ENCODE results near the gene CAMK2A. TPM values are rescaled to one million over a fixed set of nuclear protein-coding genes. Genes with fewer than 3 reads are reported as not detected.
A peak's percentile ranks its signal among the peaks of the same experiment; 100 is the strongest.

Gene CAMK2A
- total and polyA plus RNA-seq, 4 donors = 0.31 to 2.7 (median 1.0) TPM

- DNase-seq (no peak), ATAC-seq (ENCODE audit: insufficient read depth, low FRiP score) (no peak)
- H3K27me3 ChIP-seq (ENCODE audit: control insufficient read depth in 3 of 3, insufficient read depth in 3 of 3, low read length in 2 of 3) = no peaks in the 10 kb centered on the region
- no peak overlapping the region for H3K9ac ChIP-seq (ENCODE audit: insufficient read depth in 1 of 2, low read length in 2 of 2)
- H3K27ac ChIP-seq (ENCODE audit: low read depth in 1 of 2, low read length in 1 of 2) = no peak overlapping the region
- H3K4me3 ChIP-seq = no peak overlapping the region
- peaks cover 0 to 44% (median 16%) of the 10 kb centered on the region in 5 donors for H3K4me1 ChIP-seq (ENCODE audit: control insufficient read depth in 5 of 5, insufficient read depth in 5 of 5, low read length in 5 of 5)
- TF ChIP-seq CTCF (IDR thresholded peaks at IDR 0.05; ENCODE audit: control extremely low read depth, extremely low read depth) = no peak
- no peaks in the 10 kb centered on the region for H3K36me3 ChIP-seq (ENCODE audit: control insufficient read depth in 4 of 4, insufficient read depth in 4 of 4, low read length in 4 of 4)
- peaks cover 0 to 4% (median 0%) of the 10 kb centered on the region in 4 donors for H3K9me3 ChIP-seq (ENCODE audit: control insufficient read depth in 4 of 4, insufficient read depth in 3 of 4, low read length in 3 of 4)
- WGBS, 2 donors = 84 to 91% methylated on average over 1 of the region's 1 CpG
These were observed 20.3 kb upstream of the CAMK2A start for GRCh38 chr5:150309886-150310239.

DNA sequence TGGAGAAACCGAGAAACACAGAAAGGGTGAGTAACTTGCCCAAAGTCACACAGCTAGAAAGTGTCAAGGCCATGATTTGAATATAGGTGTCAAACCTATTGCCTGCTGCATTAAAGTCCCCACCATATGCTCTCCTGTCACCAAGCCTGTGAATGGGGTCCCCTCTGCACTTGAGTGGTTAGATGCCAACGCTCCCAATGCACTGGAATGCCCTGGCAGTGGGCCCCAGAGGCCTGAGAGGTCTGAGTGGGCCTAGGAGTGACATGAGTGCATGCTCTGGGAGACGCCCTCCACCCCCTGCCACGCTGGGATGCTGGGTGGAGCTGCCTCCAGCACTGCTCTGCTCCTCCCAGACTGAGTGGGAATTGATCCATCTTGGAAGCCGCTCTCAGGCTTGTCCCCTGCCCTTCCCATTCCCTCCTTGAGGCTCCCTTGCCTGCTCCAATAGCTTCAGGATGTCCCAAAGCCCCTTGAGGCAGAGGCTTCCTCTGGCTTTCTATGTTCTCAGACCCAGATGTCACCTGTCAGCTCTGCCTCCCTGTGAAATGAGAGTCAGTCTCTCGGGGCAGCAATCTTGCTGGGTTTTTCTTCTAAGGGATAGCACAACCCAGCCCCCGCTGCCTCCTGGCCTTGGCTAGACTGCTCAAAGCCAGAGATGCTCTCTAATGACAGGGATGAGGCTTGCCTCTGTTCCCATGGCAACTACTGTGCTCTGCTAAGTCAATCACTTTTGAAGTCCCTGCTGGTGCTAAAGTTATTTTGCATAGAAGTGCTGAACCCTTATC lies 19.7 kb upstream of the CAMK2A start:
- Histone ChIP-seq H3K36me3 (ENCODE audit: control insufficient read depth in 4 of 4, insufficient read depth in 4 of 4, low read length in 4 of 4) (no peaks in the 10 kb centered on the region), H3K4me3 (no peak overlapping the region), H3K27ac (ENCODE audit: low read depth in 1 of 2, low read length in 1 of 2) (no peak overlapping the region), H3K4me1 (ENCODE audit: control insufficient read depth in 5 of 5, insufficient read depth in 5 of 5, low read length in 5 of 5) (peaks cover 0 to 50% (median 16%) of the 10 kb centered on the region in 5 donors), H3K9ac (ENCODE audit: insufficient read depth in 1 of 2, low read length in 2 of 2) (no peak overlapping the region), H3K27me3 (ENCODE audit: control insufficient read depth in 3 of 3, insufficient read depth in 3 of 3, low read length in 2 of 3) (no peaks in the 10 kb centered on the region), H3K9me3 (ENCODE audit: control insufficient read depth in 4 of 4, insufficient read depth in 3 of 4, low read length in 3 of 4) (peaks cover 0 to 4% (median 0%) of the 10 kb centered on the region in 4 donors)
- WGBS, 2 donors = 66 to 86% methylated on average over 7 of the region's 7 CpGs
- DNase-seq (peak; percentile 49 to 53 (median 51)), ATAC-seq (ENCODE audit: insufficient read depth, low FRiP score) (no peak)
- no peak for TF ChIP-seq CTCF (IDR thresholded peaks at IDR 0.05; ENCODE audit: control extremely low read depth, extremely low read depth)

GRCh38 chr5:150307617-150308426 lies 18.2 kb upstream of the CAMK2A start:
- Histone ChIP-seq H3K9ac (ENCODE audit: insufficient read depth in 1 of 2, low read length in 2 of 2) (no peak overlapping the region), H3K9me3 (ENCODE audit: control insufficient read depth in 4 of 4, insufficient read depth in 3 of 4, low read length in 3 of 4) (peaks cover 0 to 4% (median 0%) of the 10 kb centered on the region in 4 donors), H3K4me3 (no peak overlapping the region), H3K27me3 (ENCODE audit: control insufficient read depth in 3 of 3, insufficient read depth in 3 of 3, low read length in 2 of 3) (no peaks in the 10 kb centered on the region), H3K27ac (ENCODE audit: low read depth in 1 of 2, low read length in 1 of 2) (no peak overlapping the region), H3K36me3 (ENCODE audit: control insufficient read depth in 4 of 4, insufficient read depth in 4 of 4, low read length in 4 of 4) (no peaks in the 10 kb centered on the region), H3K4me1 (ENCODE audit: control insufficient read depth in 5 of 5, insufficient read depth in 5 of 5, low read length in 5 of 5) (peaks cover 0 to 61% (median 25%) of the 10 kb centered on the region in 5 donors)
- ATAC-seq (ENCODE audit: insufficient read depth, low FRiP score) (no peak), DNase-seq (peak; percentile 46 to 58 (median 46))
- TF ChIP-seq CTCF (IDR thresholded peaks at IDR 0.05; ENCODE audit: control extremely low read depth, extremely low read depth) = no peak
- WGBS, 2 donors = 75 to 90% methylated on average over 11 of the region's 11 CpGs
